Naive thymus-derived CD4-positive, alpha-beta T cell (primary cell): ENCODE measurements around the gene SINHCAF. TPM values are rescaled to one million over a fixed set of nuclear protein-coding genes. Genes with fewer than 3 reads are reported as not detected.
"Not testable (repeated sequence)": the region's sequence is repeated elsewhere in the genome, so short reads cannot be mapped to it uniquely, and the experiment has no call there.

Source experiments
- ATAC-seq: fragments of 150-1000 bp; cut with Tn5 transposase; 2 replicates; pipeline ENCODE4 v1.10.0; 2021; ENCODE audit warnings: mild to moderate bottlenecking, moderate library complexity
- CTCF ChIA-PET: fragments of 350-600 bp; sonication (Branson Sonifier 250); formaldehyde crosslinking; loops from one replicate; lab custom pipeline; 2021; ENCODE audit warnings: antibody characterized with exemption; lab: Charles Lee
- POLR2A ChIA-PET: fragments of 350-600 bp; sonication (Branson Sonifier 250); formaldehyde crosslinking; loops from one replicate; lab custom pipeline; 2021; ENCODE audit warnings: antibody characterized with exemption, inconsistent platforms; lab: Charles Lee
- DNase-seq, 9 donors: peaks; one replicate each; pipeline versions ENCODE4 v3.0.0 to v3.0.0-alpha.2; 2020 to 2022; ENCODE audit warnings: mixed read lengths in 1 of 9
- H3K27ac ChIP-seq: one replicate; pipeline ENCODE4 v1.7.0; 2013; ENCODE audit warnings: mild to moderate bottlenecking, low read depth, low read length, moderate library complexity
- H3K27me3 ChIP-seq, 2 donors: one replicate each; pipeline ENCODE4 v1.7.0; 2013; ENCODE audit warnings: low read length in 2 of 2, mild to moderate bottlenecking in 2 of 2, moderate library complexity in 2 of 2; ENCODE audit not compliant: control insufficient read depth in 2 of 2, insufficient read depth in 2 of 2
- H3K36me3 ChIP-seq, 3 experiments: 1 replicate in 2 of 3; 2 replicates in 1 of 3; pipeline ENCODE4 v1.7.0; 2013; ENCODE audit warnings: low read length in 3 of 3, mild to moderate bottlenecking in 3 of 3, moderate library complexity in 1 of 3; ENCODE audit not compliant: insufficient read depth in 3 of 3, control insufficient read depth in 2 of 3
- H3K4me1 ChIP-seq, 2 donors: one replicate each; pipeline ENCODE4 v1.7.0; 2013; ENCODE audit warnings: low read length in 2 of 2, mild to moderate bottlenecking in 2 of 2, moderate library complexity in 1 of 2; ENCODE audit not compliant: control insufficient read depth in 2 of 2, insufficient read depth in 2 of 2
- H3K4me3 ChIP-seq: 2 replicates; pipeline ENCODE4 v1.7.0; 2013; ENCODE audit warnings: mild to moderate bottlenecking, low read length
- H3K9me3 ChIP-seq, 3 experiments: 1 replicate in 2 of 3; 2 replicates in 1 of 3; pipeline ENCODE4 v1.7.0; 2013; ENCODE audit warnings: low read length in 3 of 3; ENCODE audit not compliant: control insufficient read depth in 2 of 3
- H3K27ac Mint-ChIP-seq, 9 donors: one replicate each; pipeline ENCODE4 v1.8.0; 2020 to 2022; ENCODE audit warnings: mixed read lengths in 9 of 9, mild to moderate bottlenecking in 8 of 9, moderate library complexity in 5 of 9, inconsistent platforms in 2 of 9
- H3K27me3 Mint-ChIP-seq, 5 donors: one replicate each; pipeline ENCODE4 v1.8.0; 2021 to 2022; ENCODE audit warnings: mixed read lengths in 5 of 5, mild to moderate bottlenecking in 1 of 5
- H3K36me3 Mint-ChIP-seq, 5 donors: one replicate each; pipeline ENCODE4 v1.8.0; 2020 to 2022; ENCODE audit warnings: mixed read lengths in 5 of 5, mild to moderate bottlenecking in 3 of 5, inconsistent platforms in 1 of 5
- H3K4me1 Mint-ChIP-seq, 7 donors: one replicate each; pipeline ENCODE4 v1.8.0; 2020 to 2022; ENCODE audit warnings: mixed read lengths in 7 of 7, mild to moderate bottlenecking in 3 of 7, inconsistent platforms in 1 of 7
- H3K4me3 Mint-ChIP-seq, 10 donors: one replicate each; pipeline ENCODE4 v1.8.0; 2020 to 2022; ENCODE audit warnings: mild to moderate bottlenecking in 10 of 10, mixed read lengths in 10 of 10, moderate library complexity in 6 of 10, inconsistent platforms in 2 of 10
- H3K9me3 Mint-ChIP-seq, 11 donors: one replicate each; pipeline ENCODE4 v1.8.0; 2020 to 2022; ENCODE audit warnings: mixed read lengths in 11 of 11, mild to moderate bottlenecking in 4 of 11, inconsistent platforms in 1 of 11, moderate library complexity in 1 of 11
- intact Hi-C, 2 donors: fragments of 100-400 bp; cut with micrococcal nuclease; formaldehyde crosslinking; loops; one replicate each; pipeline ENCODE4 v1.15.1; 2023
- polyA plus RNA-seq, 2 donors: library from polyadenylated mRNA; unstranded; fragments of 300-500 nt; fragmentation: Illumina TruSeq; gene quantifications; one replicate each; pipeline ENCODE4 v1.2.3, GENCODE V29; 2021
- total RNA-seq, 6 experiments: library from RNA in 5 of 6; stranded (reverse) in 5 of 6; gene quantifications; 1 replicate in 5 of 6; 2 replicates in 1 of 6; pipeline ENCODE4 v1.2.3 and lab custom pipeline; 2021 to 2026

Gene SINHCAF
- total and polyA plus RNA-seq, 7 experiments from 2014 or later = 47.9 to 114 (median 90.8) TPM

DNA sequence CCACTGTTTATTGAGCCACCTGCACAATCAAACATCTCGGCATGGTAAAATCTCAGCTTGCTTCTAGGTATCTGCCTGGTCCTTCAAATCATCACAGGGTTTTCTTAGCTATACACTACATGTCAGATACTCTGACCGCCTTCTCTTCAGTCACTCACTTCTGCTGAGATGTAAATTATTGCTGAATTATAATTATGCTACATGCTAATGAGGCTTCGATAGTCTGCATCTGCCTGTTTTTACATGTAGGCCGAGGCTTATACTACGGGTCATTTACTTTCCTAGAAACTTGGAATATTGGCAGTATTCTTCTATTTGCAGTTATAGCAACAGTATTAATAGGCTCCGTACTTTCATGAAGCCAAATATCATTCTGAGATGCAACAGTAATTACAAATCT is 77.6 kb downstream of the SINHCAF start:
- H3K4me1 Mint-ChIP-seq = no peaks in the 10 kb centered on the region
- H3K4me3 Mint-ChIP-seq = no peak overlapping the region
- CTCF ChIA-PET = no interaction called here

DNA sequence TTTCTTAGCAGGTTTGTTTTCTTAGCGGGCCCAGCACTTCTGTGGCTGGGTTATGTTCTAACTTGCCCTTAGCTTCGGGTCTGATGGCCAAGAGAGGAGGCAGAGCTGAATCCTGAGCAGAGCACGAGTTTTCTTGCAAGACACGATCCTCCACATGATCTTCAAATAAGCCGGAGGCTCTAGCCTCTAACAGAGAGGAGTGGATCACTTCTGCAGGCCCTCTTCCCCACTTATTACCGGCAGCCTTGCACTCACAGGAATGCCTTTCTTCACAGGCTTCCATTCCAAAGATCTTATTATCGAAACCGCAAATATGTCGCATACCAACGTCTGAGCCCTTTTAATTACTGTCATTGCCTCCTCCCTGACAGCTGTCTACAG is 79.5 kb downstream of the SINHCAF start:
- ChIA-PET CTCF (no interaction called here), POLR2A (no interaction called here)
- intact Hi-C loops = no loop called here
- Histone ChIP-seq H3K27ac (no peak overlapping the region), H3K4me1 (no peaks in the 10 kb centered on the region), H3K4me3 (no peak overlapping the region), H3K27me3 (no peaks in the 10 kb centered on the region), H3K9me3 (no peaks in the 10 kb centered on the region), H3K36me3 (no peaks in the 10 kb centered on the region)
- no peaks in the 10 kb centered on the region for H3K36me3 Mint-ChIP-seq
- H3K27ac Mint-ChIP-seq = peak overlapping the region in 1 of 9 donors; percentile 1
- H3K9me3 Mint-ChIP-seq = no peaks in the 10 kb centered on the region
- ATAC-seq (no peak), DNase-seq (no peak)
- no peak overlapping the region for H3K4me3 Mint-ChIP-seq
- H3K4me1 Mint-ChIP-seq = no peaks in the 10 kb centered on the region
- H3K27me3 Mint-ChIP-seq = peaks cover 0 to 4% (median 2%) of the 10 kb centered on the region in 5 donors

More for the DNA sequence above, 77.6 kb downstream of the SINHCAF start:
- Histone ChIP-seq H3K4me3 (no peak overlapping the region), H3K4me1 (no peaks in the 10 kb centered on the region), H3K36me3 (no peaks in the 10 kb centered on the region), H3K9me3 (no peaks in the 10 kb centered on the region), H3K27ac (no peak overlapping the region), H3K27me3 (no peaks in the 10 kb centered on the region)
- DNase-seq (no peak), ATAC-seq (no peak)
- H3K27ac Mint-ChIP-seq = no peak overlapping the region
- no peaks in the 10 kb centered on the region for H3K36me3 Mint-ChIP-seq
- POLR2A ChIA-PET = no interaction called here
- peaks cover 0 to 5% (median 4%) of the 10 kb centered on the region in 5 donors for H3K27me3 Mint-ChIP-seq
- intact Hi-C loops = no loop called here
- H3K9me3 Mint-ChIP-seq = no peaks in the 10 kb centered on the region

DNA sequence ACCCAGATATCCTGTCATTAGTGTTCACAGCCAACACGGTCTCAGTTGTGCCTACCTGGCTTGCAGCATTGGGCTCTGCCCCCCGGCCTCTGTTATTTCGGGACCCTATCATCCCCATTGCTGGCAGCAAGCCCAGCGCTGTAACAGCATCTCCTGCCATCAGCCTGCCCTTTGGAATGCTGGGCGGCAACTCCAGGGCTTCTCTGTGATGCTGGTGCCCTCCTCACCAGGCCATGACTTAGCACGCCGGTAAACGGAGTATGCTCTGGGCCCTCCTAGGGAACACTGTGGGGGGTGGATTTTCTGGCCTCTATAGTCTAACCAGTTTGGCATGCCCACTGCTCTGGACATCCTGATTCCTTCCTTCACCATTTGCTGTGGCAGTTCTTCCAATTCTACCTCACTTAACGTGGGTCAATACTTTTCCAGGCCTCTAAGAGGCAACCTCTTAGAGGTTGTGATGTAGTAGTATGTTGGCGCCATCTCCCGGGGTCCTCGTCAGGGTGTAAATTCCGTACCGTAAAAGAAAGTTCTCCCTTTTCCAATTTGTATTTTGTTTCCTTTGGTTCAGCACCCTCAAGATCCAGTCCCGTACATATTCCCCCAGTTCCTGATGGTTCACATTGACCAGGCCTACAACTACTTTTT is 80.0 kb downstream of the SINHCAF start:
- ChIA-PET POLR2A (no interaction called here), CTCF (no interaction called here)
- Histone ChIP-seq H3K36me3 (no peaks in the 10 kb centered on the region), H3K4me3 (no peak overlapping the region), H3K9me3 (no peaks in the 10 kb centered on the region), H3K27ac (no peak overlapping the region), H3K27me3 (no peaks in the 10 kb centered on the region), H3K4me1 (no peaks in the 10 kb centered on the region)
- Mint-ChIP-seq H3K4me3 (no peak overlapping the region), H3K27me3 (peaks cover 0 to 4% (median 2%) of the 10 kb centered on the region in 5 donors), H3K27ac (peak overlapping the region in 1 of 9 donors; percentile 1), H3K36me3 (no peaks in the 10 kb centered on the region), H3K4me1 (no peaks in the 10 kb centered on the region), H3K9me3 (no peaks in the 10 kb centered on the region)
- DNase-seq (no peak), ATAC-seq (no peak)
- intact Hi-C loops = no loop called here

DNA sequence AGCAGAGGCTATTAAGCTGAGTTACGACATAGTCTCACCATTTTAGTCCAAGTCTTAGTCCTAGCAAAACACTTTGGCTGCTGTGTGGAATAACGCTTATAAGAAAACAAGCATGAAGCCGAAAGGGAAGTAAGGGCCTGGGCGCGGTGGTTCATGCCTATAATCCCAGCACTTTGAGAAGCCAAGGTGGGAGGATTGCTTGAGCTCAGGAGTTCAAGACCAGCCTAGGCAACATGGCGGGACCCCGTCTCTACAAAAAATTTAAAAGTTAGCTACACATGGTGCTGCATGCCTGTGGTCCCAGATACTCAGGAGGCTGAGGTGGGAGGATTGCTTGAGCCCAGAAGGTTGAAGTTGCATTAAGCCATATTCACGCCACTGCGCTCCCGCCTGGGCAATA is 83.5 kb downstream of the SINHCAF start:
- H3K9me3 Mint-ChIP-seq, intact Hi-C loops, ATAC-seq, H3K27ac Mint-ChIP-seq, H3K27me3 ChIP-seq, H3K4me1 ChIP-seq, H3K36me3 Mint-ChIP-seq, DNase-seq, H3K4me3 ChIP-seq, H3K4me1 Mint-ChIP-seq, H3K9me3 ChIP-seq, H3K36me3 ChIP-seq, H3K4me3 Mint-ChIP-seq, H3K27ac ChIP-seq, POLR2A ChIA-PET: not testable (repeated sequence)
- H3K27me3 Mint-ChIP-seq = peaks cover 4 to 12% (median 8%) of the 10 kb centered on the region in 5 donors
- CTCF ChIA-PET = interaction anchor here (0.7 kb wide), 1 partner anchor 9 kb away, joined by 3 read pairs; no protein-coding TSS in a partner anchor

DNA sequence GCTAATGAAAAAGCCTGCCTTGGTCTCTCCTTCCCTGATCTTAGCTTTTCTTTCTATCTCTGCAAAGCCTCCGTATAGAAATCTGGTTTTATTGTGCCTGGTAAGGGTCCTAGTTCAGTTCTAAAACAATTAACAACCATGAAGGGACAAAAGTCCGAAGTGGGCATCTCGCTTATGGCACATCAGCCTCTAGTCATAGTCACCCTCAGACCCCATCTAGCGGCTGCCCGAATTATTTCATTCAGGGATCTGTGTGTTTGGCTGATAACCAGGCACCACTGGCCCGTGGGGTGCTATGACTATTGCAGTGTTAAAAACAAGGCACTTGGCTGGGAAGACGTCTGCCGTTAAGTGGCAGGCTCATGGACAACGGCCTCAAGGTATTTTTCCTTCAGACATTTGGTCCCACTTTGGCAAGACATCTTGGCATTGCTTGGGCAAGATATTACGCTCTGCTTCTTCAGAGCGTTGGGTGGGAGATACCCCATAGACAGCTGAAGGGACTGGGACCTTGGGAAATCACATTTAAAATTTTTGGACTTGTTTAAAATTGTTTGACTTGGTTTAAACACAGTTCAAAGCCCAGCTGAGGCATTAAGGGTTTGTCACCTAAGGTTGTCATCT is 87.1 kb downstream of the SINHCAF start:
- H3K4me3 ChIP-seq = no peak overlapping the region
- Mint-ChIP-seq H3K9me3 (no peaks in the 10 kb centered on the region), H3K36me3 (no peaks in the 10 kb centered on the region), H3K27me3 (peaks cover 6 to 32% (median 24%) of the 10 kb centered on the region in 5 donors), H3K4me3 (peak overlapping the region in 3 of 10 donors; percentile 6 to 33 (median 14)), H3K27ac (no peak overlapping the region), H3K4me1 (peaks cover 0 to 5% (median 2%) of the 10 kb centered on the region in 7 donors)
- H3K9me3 ChIP-seq = no peaks in the 10 kb centered on the region
- no peaks in the 10 kb centered on the region for H3K4me1 ChIP-seq
- H3K27ac ChIP-seq = no peak overlapping the region
- H3K27me3 ChIP-seq = no peaks in the 10 kb centered on the region
- POLR2A ChIA-PET = no interaction called here
- H3K36me3 ChIP-seq = no peaks in the 10 kb centered on the region
- CTCF ChIA-PET = interaction anchor here (0.6 to 2.4 kb wide), 4 partner anchors 8 to 391 kb away, joined by 5 to 7 read pairs (median 5); no protein-coding TSS in a partner anchor
- peak in 8 of 9 donors; percentile 14 to 57 (median 40) for DNase-seq
- peak; percentile 59 for ATAC-seq
- intact Hi-C loops = loop anchor here (1.0 kb wide), 3 partner anchors 122 to 392 kb away; no protein-coding TSS in a partner anchor

DNA sequence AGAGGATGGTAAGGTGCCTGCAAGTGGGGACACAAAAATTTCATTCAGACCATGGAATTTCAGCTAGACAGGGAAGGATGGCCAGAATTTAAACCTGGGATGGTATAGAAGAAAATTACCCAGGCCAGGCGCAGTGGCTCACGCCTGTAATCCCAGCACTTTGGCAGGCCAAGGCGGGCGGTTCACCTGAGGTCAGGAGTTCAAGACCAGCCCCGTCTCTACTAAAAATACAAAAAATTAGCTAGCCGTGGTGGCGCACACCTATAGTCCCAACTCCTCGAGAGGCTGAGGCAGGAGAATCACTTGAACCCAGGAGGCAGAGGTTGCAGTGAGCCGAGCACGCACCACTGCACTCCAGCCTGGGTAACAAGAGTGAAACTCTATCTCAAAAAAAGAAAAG is 87.6 kb downstream of the SINHCAF start:
- not testable (repeated sequence) for H3K36me3 Mint-ChIP-seq

More for the DNA sequence above, 87.6 kb downstream of the SINHCAF start:
- H3K4me1 ChIP-seq, DNase-seq, H3K4me3 ChIP-seq, H3K36me3 ChIP-seq, ATAC-seq, POLR2A ChIA-PET, H3K4me1 Mint-ChIP-seq, H3K27ac Mint-ChIP-seq, H3K27ac ChIP-seq, H3K9me3 Mint-ChIP-seq, H3K9me3 ChIP-seq, H3K27me3 ChIP-seq: not testable (repeated sequence)
- peak overlapping the region in 2 of 10 donors; percentile 6 to 33 for H3K4me3 Mint-ChIP-seq
- peaks cover 6 to 32% (median 25%) of the 10 kb centered on the region in 5 donors for H3K27me3 Mint-ChIP-seq
- intact Hi-C loops = loop anchor here (1.0 kb wide), 3 partner anchors 121 to 391 kb away; no protein-coding TSS in a partner anchor
- CTCF ChIA-PET = interaction anchor here (1.9 kb wide), 1 partner anchor 391 kb away, joined by 5 read pairs; no protein-coding TSS in a partner anchor
